AG10803 (cell line): ENCODE results near the gene CASZ1.

ENCODE experiments used
- DNase-seq: peaks from one replicate; pipeline ENCODE4 v3.0.0; 2010; ENCODE audit warnings: low read depth
- H3K4me3 ChIP-seq: 2 replicates; pipeline ENCODE4 v1.5.1; 2011; ENCODE audit warnings: mild to moderate bottlenecking, low read length, control low read depth
- CTCF ChIP-seq: conservative IDR thresholded peaks from 2 replicates; pipeline ENCODE4 v1.5.1; 2011; ENCODE audit warnings: mild to moderate bottlenecking, low read length, control low read depth, inconsistent platforms

CASZ1 gene

GRCh38 chr1:10787286-10787685, 9.2 kb downstream of the CASZ1 start:
- TF ChIP-seq CTCF: no peak
- DNase-seq: no peak
- H3K4me3 ChIP-seq: no peak overlapping the region

GRCh38 chr1:10785728-10786638, 10.5 kb downstream of the CASZ1 start:
- no peak for DNase-seq
- H3K4me3 ChIP-seq: no peak overlapping the region
- TF ChIP-seq CTCF: no peak

GRCh38 chr1:10784998-10785727, 11.3 kb downstream of the CASZ1 start:
- DNase-seq: no peak
- no peak overlapping the region for H3K4me3 ChIP-seq
- TF ChIP-seq CTCF: no peak

- DNase-seq: no peak
- H3K4me3 ChIP-seq: no peak overlapping the region
- TF ChIP-seq CTCF: no peak
These were observed 13.8 kb downstream of the CASZ1 start for GRCh38 chr1:10782491-10783244.

- no peak for TF ChIP-seq CTCF
- no peak overlapping the region for H3K4me3 ChIP-seq
- DNase-seq: no peak
These were observed 15.3 kb downstream of the CASZ1 start for GRCh38 chr1:10781137-10781536.

GRCh38 chr1:10779841-10780240, 16.6 kb downstream of the CASZ1 start:
- no peak for TF ChIP-seq CTCF
- DNase-seq: no peak
- no peak overlapping the region for H3K4me3 ChIP-seq
